Right ventricle myocardium inferior (tissue), 1 donor: ENCODE data around the gene MAPT. TPM values are rescaled to one million over a fixed set of nuclear protein-coding genes. Genes with fewer than 3 reads are reported as not detected.

Source experiments
- ATAC-seq: fragments of 200-7000 bp; cut with Tn5 transposase; one replicate; pipeline ENCODE4 v1.9.1; 2020; ENCODE audit warnings: mild to moderate bottlenecking, moderate library complexity
- DNase-seq: peaks from one replicate; pipeline ENCODE4 v3.0.0; 2021; ENCODE audit errors: missing footprints
- intact Hi-C: fragments of 100-400 bp; cut with DNase I; formaldehyde crosslinking; loops from one replicate; pipeline ENCODE4 v1.11.0; 2022
- total RNA-seq: library from RNA; stranded (reverse); fragmentation: NEBNext Ultra II Directional; extraction: Animal tissue kit (Norgen Biotek cat#: 25700); gene quantifications from one replicate; pipeline ENCODE4 v1.2.1, GENCODE V29; 2021
- donor health status: DM: no; HTN: yes; CAD: no; lungs with severe emphysema.

Gene MAPT
- total RNA-seq, 1 donor from 2014 or later: 39.3 TPM

DNA sequence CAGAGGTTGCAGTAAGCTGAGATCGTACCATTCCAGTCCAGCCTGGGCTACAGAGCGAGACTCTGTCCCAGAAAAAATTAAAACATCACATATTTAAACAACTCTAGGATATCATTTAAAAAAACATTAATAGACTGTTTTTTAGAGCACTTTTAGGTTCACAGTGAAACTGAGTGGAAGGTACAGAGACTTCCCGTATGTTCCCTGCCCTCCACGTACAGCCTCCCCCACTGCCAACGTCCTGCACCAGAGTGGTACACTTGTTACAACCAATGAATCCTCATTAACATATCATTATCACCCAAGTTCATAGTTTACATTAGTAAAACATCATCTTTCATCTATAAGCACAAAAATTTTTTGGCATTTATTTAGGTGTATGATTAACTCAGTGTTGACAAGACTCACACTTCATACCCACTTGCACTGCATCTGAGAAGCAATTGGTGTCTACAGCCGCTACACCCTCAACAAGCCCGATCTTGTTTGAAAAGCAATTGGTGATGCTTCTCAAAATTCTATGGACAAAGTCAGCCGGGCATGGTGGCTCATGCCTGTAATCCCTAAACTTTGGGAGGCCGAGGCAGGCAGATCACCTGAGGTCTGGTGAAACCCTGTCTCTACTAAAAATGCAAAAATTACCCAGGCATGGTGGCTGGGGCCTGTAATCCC is 64.8 kb downstream of the MAPT start:
- DNase-seq (no peak), ATAC-seq (no peak)
- intact Hi-C loops: no loop called here

DNA sequence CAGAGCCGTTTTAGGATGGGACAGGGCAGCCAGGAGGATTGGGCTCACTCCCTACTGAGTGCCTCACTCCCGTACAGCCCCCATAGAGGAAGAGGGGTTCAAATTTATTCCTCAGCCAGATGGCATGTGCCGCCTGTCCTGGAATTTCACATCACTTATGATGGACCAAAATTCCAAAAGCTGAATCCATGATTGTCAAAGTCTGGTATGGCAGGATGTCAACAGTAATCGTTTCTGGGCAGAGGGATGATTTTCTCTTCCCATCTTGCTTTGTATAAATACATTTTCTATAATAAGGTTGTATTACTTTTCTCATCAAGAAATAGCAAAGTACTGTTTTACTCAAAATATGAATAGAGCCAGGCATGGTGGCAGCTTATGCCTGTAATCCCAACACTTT is 66.0 kb downstream of the MAPT start:
- ATAC-seq (no peak), DNase-seq (no peak)
- intact Hi-C loops: no loop called here

DNA sequence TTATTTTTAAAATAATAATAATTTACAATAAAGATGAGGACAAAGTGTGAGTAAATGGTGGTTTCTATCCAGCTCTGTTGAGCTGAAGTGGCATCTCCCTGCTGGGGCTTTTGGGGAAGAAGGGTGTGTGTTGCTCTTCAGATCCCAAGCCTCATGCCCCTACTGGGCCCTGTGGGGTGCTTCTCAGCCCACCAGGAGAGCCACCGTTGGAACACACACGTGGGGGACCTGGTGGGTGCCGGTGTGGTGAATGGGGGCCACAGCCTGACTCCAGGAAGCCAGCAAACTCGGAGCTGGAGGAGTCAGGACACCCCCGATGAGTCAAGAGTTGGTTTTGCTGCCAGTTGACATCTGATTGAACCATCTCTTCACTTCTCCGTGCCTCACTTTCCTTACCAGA is 66.9 kb downstream of the MAPT start:
- ATAC-seq: no peak
- intact Hi-C loops: no loop called here
- DNase-seq: no peak

DNA sequence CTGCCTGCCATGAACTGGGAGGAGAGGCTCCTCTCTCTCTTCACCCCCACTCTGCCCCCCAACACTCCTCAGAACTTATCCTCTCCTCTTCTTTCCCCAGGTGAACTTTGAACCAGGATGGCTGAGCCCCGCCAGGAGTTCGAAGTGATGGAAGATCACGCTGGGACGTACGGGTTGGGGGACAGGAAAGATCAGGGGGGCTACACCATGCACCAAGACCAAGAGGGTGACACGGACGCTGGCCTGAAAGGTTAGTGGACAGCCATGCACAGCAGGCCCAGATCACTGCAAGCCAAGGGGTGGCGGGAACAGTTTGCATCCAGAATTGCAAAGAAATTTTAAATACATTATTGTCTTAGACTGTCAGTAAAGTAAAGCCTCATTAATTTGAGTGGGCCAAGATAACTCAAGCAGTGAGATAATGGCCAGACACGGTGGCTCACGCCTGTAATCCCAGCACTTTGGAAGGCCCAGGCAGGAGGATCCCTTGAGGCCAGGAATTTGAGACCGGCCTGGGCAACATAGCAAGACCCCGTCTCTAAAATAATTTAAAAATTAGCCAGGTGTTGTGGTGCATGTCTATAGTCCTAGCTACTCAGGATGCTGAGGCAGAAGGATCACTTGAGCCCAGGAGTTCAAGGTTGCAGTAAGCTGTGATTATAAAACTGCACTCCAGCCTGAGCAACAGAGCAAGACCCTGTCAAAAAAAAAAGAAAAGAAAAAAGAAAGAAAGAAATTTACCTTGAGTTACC is 68.0 kb downstream of the MAPT start:
- intact Hi-C loops: no loop called here
- ATAC-seq (no peak), DNase-seq (no peak)

DNA sequence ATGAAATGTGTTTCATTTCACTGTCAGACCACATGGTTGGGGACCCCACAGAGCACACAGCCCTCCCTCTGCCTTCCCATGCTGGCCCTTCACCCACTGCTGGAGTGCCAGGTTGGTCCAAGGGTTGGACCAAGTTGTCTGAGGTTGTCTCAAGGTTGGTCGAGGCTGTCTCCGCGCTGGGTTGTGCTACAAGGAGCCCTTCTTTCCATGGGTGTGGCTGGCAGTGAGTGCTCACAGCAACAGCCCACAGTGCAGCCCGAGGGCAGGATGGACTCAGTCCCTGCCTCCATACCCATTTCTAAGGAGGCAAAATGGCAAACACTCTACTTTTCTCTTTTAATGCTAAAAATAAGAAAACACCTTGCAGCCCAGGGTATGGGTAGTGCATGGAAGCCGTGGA is 68.9 kb downstream of the MAPT start:
- intact Hi-C loops: no loop called here
- DNase-seq: no peak
- ATAC-seq: no peak

DNA sequence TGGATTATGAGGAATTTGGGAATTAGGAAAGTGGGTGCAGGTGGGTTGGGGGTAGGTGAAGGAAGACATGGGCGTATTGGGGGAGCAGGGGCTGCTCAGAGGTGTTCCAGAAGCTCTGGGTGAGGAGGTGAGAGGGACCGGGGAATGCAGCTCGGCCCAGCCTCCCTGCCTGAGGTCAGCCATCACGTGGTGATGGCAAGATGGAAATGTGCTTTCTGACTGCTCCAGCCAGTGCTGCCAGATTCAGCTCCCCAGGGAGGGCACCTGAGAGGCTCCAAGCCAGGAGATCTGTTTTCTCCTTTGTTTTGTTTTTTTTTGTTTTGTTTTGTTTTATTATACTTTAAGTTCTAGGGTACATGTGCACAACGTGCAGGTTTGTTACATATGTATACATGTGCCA is 69.5 kb downstream of the MAPT start:
- DNase-seq: no peak
- no peak for ATAC-seq
- intact Hi-C loops: no loop called here

DNA sequence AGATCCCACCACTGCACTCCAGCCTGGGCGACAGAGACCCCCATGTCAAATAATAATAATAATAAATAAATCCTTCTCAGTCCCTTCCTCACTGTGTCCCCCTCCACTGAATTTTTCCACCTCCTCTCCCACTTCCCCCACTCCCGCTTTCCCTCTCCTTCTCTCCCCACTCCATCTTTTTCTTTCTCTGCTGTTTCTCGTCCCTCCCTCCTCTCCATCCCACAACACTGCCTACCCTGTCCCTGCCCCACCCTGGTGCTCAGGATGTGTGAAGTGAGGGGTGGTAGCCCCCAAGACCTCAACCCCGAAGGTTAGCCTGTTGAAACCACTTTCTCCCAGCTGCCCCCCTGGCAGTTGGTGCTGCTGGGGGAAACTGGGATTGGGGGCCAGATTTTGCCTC is 70.3 kb downstream of the MAPT start:
- ATAC-seq (no peak), DNase-seq (no peak)
- intact Hi-C loops: no loop called here

DNA sequence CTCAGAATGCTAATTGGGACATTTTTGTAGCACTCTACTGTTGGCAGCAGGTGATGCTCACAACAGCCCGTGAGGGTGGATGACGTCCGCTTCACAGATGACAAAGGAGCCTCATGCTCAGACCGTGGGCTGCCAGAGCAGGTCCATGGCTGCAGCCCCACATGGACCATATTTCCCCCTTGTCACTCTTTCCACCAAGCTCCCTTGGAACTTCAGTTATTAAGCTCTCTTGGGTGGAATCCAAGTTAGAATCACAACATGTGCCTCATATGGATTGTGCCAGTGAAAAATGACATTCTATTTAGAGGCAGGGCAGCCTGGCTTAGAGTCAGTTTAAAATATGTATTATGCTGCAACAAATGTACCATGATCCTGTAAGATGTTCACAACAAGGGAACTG is 71.5 kb downstream of the MAPT start:
- DNase-seq (no peak), ATAC-seq (no peak)
- intact Hi-C loops: no loop called here

DNA sequence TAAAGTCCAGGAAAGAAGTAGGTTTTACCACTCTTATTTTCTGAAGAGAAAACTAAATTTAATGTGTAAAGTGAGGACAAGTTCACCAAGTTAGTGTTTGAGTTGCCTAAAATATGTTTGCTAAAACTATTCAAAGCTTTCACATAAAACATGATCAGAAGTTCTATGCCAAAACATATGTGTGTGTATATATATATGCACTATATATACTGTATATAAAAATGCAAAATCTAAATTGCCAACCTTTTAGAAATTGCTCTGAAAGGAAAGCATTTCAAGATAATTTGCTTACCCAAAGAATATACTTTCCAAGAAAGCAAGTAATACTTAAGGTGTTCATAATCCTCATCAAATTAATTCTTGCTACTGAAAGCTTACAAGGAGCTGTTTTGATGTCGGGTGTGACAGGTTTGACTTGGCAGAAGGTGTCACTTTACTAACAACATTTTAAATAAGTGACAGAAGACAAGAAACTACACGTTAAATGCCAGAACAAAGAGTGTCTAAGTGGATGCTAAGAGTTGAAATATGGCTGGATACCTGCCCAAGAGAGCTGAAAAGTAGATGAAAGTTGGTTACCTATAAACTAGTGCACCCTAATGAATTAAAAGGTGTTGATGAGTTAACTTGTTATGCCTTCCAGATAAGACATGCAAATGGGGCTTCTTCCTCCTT is 72.4 kb downstream of the MAPT start:
- ATAC-seq (no peak), DNase-seq (no peak)
- intact Hi-C loops: no loop called here

DNA sequence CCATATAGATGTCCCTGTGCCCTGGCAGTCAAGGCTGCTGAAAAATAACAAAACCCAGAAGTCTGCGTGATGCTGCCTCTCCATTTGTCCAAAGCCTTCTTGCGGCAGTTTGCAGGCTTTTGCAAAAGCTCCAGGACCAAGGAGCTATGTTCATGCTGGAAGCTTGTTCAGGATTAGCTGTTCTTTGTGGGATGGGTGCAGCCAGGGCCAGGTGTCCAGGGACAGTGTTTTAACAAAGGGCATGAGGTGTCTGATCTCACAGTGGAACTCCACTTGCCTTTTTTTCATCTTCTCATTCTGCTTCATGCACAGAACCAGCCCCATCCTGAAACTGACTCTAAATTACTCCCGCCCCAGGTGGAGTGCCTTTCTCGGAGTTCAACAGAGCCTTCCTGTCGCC is 73.0 kb downstream of the MAPT start:
- ATAC-seq (no peak), DNase-seq (no peak)
- intact Hi-C loops: no loop called here

DNA sequence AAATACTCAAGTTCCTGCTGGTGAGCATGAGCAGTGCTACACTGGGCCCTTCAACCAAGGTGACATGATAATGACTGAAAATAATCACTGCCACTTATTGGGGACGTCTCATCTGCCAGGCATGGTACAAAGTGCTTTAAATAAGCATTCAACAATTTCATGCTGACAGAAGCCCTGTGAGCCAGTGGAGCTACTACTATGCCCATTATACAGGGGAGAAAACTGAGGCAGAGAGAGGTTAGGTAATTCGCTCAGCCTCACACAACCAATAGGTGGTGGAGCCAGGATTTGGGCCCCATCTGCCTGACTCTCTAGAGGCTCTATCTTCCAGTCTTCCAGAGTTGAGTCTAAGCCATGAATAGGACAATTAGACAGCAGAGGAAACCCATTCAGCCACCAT is 74.4 kb downstream of the MAPT start:
- intact Hi-C loops: no loop called here
- no peak for ATAC-seq
- DNase-seq: no peak

DNA sequence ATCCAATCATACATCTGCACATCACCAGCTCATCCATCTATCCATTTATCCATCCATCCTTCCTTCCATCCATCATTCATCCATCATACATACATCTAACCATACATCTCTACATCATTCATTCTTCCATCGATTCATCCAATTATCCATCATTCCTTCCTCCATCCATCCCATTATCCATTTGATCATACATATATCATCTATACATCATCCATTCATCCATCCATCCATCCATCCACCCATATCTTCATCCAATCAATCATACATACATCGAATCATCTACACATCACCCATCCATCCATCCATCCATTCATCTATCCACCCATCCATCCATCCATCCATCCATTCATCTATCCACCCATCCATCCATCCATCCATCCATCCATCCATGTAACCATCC is 75.4 kb downstream of the MAPT start:
- intact Hi-C loops: no loop called here
- DNase-seq: no peak
- no peak for ATAC-seq

DNA sequence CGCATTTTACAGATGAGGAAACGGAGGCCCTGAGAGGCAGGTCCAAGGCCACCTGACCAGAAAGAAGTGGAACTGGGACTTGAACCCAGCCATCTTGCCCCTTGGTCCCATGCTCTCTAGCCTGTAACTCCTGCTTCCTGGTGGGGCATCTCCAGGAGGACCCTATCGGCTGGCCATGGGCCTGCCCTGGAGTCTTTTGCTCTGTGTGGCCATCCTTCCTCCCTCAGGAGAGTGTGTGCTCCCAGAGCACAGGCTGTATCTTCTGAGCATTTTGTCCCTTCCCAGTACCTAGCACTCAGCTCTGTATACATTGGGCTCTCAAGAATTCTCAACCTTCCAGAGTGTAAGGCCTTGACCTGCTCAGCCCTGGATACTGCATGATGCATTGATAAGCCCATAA is 76.3 kb downstream of the MAPT start:
- intact Hi-C loops: no loop called here
- ATAC-seq (no peak), DNase-seq (no peak)

DNA sequence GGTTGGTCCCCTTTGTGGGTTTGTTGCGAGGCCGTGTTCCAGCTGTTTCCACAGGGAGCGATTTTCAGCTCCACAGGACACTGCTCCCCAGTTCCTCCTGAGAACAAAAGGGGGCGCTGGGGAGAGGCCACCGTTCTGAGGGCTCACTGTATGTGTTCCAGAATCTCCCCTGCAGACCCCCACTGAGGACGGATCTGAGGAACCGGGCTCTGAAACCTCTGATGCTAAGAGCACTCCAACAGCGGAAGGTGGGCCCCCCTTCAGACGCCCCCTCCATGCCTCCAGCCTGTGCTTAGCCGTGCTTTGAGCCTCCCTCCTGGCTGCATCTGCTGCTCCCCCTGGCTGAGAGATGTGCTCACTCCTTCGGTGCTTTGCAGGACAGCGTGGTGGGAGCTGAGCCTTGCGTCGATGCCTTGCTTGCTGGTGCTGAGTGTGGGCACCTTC is 77.4 kb downstream of the MAPT start:
- intact Hi-C loops: no loop called here
- ATAC-seq (no peak), DNase-seq (no peak)

DNA sequence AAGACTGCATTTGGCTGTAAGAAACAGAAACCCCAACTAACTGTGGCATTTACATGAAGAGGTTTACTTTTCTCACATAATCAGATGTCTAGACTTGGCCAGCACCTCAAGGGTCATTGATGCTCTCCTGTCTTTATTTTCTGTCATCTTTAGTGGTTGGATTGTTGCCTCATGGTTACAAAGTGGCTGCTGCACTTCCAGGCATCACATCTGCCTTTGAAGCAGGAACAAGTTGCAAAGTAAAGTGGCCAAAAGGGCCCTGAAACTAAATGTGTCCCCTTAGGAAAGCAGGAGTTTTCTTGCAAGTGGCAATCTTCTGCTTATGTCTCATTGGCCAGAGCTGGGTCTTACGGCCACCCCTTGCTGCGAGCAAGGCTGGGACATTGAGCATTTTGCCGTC is 78.2 kb downstream of the MAPT start:
- DNase-seq (no peak), ATAC-seq (no peak)
- intact Hi-C loops: no loop called here

DNA sequence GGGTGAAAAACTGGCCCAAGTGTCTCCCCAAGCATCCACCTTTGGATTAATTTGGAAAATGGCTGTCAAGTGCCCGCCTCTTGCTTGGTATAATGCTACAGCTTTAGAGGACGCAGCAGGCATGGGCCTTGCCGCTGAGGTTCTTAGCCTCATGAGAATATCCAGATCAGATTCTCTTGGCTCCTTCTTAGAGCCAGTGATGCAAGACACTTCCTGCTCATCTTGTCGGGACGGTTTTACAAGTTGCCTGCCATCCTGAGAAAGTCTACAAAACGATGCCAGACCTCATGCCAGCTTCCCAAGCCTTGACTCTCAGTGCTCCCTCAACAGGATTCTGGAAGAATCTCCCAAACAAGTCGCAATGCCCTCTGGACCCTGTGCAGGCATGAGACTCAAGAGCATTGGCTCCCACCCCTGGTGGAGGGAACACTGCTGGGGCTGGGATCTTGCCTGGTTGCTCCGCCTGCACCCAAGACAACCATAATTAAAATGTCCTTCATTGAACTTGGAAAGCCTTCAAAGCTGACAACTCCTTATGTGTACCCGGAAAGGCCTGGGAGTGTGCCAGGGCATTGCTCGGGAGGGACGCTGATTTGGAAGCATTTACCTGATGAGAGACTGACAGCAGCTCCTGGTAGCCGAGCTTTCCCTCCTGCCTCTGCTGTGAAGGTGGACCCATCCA is 78.9 kb downstream of the MAPT start:
- ATAC-seq (peak; percentile 63), DNase-seq (no peak)
- intact Hi-C loops: no loop called here

DNA sequence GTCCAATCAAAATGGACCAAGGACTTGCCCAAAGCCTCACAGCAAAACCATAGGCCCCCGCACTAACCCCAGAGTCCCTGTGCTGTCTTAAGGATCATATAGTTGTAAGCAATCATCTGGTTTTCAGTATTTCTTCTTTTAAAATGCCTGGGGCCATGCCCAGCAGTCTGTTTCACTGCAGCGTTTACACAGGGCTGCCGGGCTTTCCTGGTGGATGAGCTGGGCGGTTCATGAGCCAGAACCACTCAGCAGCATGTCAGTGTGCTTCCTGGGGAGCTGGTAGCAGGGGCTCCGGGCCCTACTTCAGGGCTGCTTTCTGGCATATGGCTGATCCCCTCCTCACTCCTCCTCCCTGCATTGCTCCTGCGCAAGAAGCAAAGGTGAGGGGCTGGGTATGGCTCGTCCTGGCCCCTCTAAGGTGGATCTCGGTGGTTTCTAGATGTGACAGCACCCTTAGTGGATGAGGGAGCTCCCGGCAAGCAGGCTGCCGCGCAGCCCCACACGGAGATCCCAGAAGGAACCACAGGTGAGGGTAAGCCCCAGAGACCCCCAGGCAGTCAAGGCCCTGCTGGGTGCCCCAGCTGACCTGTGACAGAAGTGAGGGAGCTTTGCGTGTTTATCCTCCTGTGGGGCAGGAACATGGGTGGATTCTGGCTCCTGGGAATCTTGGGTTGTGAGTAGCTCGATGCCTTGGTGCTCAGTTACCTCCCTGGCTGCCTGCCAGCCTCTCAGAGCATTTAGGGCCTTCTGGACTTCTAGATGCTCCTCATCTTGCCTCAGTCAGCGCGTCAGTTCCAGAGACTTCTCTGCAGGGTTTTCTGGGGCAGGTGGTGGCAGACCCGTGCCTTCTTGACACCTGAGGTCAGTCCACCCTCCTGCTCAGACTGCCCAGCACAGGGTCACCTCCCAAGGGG is 79.8 kb downstream of the MAPT start:
- no peak for DNase-seq
- intact Hi-C loops: no loop called here
- ATAC-seq: no peak

DNA sequence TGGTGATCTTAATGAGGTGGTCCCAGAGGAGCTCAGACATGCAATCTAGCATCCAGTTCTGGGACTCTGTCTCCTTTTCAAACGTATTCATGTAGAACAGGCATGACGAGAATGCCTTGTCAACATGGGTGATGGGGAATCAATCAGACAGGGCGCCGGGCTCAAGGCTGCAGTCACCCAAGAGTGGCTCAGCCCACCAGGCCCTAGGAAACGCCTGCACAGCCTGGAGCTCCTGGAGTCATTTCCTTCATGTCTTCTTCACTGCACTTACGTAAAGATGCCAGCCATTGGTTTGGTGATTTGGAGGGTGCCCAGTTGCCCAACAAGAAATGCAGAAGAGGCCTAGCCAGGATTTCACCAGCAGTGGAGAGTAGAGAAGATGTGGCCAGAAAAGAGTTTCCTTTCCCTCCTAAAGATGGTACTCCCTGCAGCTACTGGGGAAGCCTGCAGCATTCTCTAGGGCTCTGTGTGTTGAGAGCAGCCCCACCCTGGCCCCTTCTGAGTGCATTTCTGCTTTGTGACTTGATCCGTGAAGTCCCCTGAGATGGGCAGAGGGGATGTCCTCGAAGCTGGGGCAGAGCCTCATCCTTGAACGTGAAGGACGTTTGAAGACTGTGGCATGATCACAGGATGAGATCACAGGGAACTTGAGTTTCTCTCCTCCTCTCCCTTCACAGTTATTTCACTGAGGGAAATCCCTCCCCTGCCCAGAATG is 80.7 kb downstream of the MAPT start:
- intact Hi-C loops: no loop called here

More for the DNA sequence above, 80.7 kb downstream of the MAPT start:
- DNase-seq (no peak), ATAC-seq (no peak)
